GM21528 (cell line): ENCODE data around the gene TSEN15.
"Not testable (repeated sequence)": the region's sequence is repeated elsewhere in the genome, so short reads cannot be mapped to it uniquely, and the experiment has no call there.

Experiments
- ATAC-seq: cut with Tn5 transposase; IDR thresholded peaks from one replicate; pipeline ENCODE4 v1.9.1; 2021; ENCODE audit warnings: mild to moderate bottlenecking, moderate library complexity; ENCODE audit not compliant: unreplicated experiment, low FRiP score

The TSEN15 gene

DNA sequence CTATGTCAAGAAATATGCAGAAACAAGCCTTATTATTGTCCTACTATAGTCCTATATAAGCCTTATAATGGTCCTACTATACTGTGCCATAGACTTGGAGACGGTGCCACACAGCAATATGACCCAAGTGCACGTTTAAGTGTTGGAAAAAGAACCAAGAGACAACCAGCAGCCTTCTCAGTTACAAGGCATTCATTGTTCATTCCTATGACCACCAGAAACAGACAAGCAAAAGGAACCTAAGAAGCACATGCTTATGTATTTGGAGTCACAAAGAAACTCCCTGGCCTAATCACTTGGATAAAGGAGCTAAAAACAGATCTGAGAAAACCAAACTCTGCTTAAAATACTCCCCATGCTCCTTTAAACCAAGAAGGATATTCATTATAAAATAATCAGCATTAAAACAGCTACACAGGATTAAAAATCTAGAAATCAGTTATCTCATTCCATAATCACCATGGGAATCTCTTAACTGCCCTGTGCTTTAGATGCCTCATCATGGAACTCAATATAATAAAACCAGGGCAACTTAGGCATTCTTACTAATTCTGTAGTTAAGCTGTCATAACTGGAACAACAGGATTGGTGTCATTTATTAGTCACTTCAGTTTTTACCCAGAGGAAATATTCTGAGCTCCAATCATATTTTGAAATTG lies 21.0 kb upstream of the TSEN15 start:
- ATAC-seq, result no peak

DNA sequence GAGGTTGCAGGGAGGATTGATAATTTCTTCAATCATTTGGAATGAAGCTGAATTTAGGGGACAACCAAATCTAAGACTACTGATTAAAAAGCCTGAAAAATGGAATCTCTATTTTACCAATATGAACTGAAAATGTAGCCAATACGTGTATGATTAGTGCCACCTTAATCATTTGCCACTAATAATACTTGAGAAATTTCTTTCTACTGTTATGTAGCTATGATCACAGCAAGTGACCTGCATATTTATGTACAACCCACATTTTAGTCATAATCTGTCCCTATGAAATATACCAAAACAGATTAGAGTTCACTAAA lies 20.5 kb upstream of the TSEN15 start:
- ATAC-seq, result no peak

DNA sequence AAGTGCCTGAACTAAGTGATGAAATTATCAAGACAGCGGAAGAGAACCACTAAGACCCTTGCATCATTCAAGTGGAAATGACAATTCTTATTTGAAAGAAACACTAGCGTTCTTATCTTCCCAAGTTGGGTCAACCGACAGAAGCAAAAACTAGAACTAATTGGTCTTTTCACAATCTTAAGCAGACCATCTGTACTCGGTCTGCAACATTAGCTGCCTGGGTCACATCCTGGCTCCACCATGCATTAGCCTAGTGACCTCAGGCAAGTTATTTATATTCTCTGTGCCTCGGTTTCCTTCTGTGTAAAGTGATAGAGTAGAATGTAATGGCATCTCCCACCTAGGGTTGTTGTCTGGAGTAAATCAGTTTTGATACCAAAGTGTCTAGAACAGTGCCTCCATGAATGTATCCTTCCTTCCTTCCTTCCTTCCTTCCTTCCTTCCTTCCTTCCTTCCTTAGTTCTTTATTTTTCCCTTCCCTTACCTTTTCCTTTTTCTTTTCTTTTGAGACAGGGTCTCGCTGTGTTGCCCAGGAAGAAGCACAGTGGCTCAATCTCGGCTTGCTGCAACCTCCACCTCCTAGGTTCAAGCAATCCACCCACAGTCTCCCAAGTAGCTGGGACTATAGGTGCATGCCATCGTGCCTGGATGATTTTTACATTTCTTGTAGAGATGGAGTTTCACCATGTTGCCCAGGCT lies 20.0 kb upstream of the TSEN15 start:
- no peak for ATAC-seq

DNA sequence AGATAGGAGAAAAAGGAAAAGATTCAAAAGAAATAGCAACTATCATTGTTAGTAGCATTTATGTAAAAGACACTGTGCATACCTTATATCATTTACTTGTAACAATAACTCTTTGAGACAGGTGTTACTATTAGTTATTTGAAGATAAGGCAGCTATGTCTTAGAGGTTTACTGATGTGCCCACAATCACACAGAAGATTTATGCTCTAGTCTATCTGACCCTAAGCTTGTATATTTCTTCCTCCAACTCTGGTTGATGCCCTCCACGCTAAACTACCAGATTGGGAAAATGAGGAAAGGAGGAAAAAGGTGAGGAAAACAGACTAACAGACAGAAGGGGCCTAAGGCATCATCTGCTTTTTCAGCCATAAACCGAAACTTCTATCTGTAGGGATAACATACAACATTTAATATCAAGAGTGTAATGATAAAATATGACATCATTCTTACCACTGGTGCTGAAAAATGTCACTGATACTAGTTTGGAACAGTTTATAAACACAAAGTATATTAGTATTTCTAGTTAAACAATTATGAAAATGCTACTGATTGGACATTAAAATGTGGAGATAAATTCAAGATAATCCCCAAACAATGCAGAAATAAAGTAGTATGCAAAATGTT lies 19.1 kb upstream of the TSEN15 start:
- ATAC-seq, result no peak

DNA sequence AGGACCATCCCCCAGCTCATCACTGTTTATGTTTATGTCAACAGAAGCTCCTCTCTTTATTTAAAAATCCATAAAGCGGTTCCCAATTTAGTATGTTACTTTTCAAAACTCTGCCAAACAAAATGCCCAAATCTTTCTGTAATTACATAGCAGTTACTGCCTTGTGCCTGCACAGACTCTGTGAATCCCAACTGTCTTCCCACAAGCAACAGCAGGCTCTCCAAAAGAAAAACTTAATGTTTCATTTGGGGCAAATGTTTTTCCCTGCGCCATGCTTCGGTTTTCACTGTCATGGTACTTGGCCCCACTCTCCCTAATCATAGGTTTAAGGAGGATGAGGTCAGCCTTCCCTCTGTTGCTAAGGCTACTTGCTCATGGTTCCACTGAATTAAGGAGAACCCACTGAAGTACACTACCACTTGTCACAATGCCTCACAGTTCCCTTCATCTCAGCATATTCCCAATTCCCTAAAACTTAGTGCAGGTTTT lies 18.6 kb upstream of the TSEN15 start:
- ATAC-seq, result no peak

DNA sequence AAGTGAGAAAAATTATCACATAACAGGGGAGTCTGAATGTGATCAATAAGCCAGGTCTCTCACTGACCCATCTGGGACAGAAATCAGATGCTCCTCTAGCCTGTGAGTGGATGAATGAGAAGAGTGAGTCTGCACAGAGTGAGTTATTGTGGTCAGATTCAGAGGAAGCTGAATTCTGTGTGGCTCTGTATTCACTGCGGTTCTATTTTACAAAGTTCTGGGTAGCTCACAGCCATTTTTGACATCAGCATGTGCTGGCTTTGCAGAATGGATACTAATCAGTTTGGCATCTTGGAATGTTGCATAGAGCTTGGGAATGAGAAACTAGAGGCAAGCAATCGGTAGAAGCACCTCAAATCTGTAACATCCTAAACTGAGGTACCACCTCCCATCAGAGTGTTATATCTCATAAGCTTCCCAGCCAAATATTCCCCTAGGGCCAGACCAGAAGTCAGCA lies 17.8 kb upstream of the TSEN15 start:
- no peak for ATAC-seq

DNA sequence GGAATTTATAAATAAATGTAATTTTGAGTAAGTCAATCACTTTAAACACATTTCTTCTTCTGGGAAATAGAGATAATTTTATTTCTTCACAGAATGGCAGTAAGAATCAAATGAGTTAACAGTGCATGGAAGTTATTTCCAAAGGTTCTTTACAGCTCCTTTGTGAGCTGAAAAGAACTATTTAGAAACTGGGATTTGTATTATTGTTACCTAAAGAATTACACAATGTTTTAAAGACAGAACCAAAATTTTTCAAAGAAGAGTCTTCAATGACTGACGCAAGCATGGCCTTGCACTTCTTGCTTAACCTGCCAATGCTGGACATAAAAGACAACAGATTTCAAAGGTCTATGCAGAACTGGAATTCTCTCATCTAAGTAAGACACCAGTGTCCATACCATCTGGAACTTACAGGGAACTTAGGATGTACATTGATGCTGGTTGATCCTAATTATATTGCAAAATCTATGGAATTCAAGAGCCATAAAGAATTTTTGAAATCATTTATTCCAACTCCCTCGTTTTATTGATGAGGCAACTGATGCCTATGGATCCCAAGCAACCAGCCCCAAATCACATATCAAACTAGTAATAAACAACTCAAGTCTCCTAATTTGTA lies 16.7 kb upstream of the TSEN15 start:
- no peak for ATAC-seq

DNA sequence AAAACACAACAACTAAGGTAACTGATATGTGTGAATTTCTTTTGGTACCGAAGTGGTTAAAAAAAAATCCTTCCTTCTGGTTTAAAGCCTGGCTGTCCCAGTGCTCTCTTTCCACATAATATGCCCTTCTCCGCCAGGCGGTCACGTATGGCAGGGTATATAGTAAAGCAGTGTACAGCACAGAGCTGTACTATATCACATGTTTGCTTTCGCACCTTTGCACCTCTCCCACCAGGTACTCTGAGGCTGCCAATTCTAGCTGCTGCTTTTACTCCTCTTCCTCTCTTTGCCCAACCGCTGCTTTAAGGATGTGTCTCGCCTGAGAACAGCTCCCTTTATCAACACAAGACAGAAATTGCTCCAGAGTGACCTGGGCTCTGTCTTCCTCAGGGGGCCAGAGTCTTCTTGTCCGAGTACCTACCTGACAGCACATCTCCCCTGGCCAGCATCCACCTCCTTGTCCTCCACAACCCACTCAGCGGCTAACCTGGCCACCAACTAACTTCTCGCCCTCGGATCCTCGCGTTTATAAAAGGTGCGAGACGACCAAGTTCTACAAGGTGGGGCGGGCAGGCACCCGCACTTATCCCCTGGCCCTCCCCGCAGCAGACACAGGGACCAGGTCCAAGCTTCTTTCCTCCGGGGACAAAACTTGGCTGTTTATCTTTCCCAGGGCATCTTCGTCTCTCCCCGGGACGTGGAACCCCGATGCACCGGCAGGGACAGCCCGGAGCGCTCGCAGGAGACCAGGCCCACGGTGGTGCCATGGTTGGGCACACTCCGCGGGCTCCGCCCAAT lies 15.6 kb upstream of the TSEN15 start:
- ATAC-seq, result no peak

DNA sequence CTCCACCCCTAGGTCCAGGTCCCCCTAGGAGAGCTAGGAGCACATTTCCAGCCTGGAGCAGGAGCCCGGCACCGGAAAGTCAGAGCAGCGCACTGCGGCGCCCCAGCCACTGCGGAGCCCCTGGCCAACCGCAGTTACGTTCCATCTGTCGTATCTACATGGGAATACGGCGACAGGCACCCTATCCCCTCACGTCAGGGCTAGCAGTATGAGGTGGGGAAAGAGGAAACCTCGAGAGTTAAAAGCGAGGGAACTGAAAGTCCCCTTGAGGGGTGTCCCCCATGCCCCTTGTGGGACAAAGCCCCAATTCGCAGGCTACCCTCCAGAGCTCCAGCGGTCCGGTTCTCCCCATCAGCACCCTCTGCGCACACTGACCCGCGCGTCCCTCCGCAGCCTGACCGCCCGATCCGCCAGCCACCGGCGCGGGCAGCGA lies 15.0 kb upstream of the TSEN15 start:
- ATAC-seq, result peak; percentile 38

DNA sequence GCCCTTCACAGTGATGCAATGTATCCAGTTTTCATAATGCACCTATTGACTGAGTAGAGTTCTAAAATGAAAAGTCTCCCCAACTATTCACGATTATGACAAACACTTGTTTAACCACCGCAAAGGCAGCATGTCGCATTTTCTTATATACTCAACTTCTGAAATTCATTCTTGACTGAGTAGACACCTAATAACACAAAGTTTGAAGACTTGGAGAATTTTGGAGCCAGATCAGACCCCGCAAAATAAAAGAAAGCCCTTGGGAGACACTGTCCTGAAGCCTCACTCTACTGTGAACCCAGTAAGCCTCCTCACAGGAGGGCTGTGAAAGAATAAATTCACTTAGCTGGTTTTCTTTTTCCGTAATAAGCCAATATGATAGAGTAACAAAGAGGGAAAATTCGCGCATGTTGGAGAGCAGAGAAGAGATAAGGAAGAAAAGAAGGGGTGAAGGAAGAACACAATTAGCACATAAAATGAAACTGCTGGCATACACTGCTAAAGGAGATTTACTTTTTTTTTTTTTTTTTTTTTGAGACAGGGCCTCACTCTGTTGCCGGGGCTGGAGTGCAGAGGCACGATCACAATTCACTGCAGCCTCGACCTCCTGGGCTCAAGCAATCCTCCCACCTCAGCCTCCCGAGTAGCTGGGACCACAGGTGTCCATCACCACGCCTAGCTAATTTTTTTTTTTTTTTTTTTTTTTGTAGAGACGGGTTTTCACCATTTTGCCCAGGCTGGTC lies 13.5 kb upstream of the TSEN15 start:
- no peak for ATAC-seq

DNA sequence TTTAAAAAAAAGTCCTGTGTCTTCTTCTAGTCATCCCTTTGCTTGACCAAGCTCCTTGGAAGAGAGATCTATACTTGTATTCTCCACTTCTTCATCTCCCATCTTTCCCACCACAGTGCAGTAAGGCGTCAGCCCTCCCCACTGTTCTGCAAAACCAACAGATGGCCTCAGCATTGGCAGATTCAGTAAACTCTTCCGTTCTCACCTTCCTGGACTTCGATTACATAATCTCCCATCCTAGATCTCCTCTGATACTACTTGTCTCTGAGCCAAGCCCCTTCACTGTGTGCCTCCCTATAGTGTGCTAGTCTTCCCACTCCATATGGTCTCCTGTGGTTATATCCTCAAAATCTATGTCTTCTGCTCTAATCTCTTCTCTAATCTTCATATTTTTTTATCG lies 12.4 kb upstream of the TSEN15 start:
- ATAC-seq, result no peak

DNA sequence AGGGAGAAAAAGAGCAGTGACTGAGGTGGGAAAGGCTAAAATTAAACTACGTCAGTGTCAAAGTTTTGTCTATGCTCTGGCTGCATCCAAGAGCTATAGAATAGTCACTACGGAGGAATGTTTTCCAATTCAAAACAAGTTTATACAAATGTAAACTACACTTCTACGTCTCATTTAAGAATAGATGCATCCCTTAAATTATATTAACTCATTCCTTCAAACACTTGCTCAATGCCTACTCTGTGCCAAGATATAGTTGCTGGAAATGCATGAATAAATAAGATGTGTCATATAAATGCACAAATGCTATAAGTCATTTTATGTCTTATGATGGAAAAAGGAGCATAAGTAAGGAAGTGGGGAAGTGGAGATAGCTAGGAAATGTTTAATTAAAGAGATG lies 9.8 kb upstream of the TSEN15 start:
- ATAC-seq, result no peak

DNA sequence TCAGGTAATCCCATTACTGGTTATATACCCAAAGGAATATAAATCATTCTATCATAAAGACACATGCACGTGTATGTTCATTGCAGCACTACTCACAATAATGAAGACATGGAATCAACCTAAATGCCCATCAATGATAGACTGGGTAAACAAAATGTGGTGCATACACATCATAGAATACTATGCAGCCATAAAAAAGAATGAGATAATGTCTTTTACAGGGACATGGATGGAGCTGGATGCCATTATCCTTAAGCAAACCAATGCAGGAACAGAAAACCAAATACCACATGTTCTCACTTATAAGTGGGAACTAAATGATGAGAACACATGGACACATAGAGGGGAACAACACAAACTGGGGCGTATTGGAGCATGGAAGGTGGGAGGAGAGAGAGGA lies 8.2 kb upstream of the TSEN15 start:
- ATAC-seq, result not testable (repeated sequence)

DNA sequence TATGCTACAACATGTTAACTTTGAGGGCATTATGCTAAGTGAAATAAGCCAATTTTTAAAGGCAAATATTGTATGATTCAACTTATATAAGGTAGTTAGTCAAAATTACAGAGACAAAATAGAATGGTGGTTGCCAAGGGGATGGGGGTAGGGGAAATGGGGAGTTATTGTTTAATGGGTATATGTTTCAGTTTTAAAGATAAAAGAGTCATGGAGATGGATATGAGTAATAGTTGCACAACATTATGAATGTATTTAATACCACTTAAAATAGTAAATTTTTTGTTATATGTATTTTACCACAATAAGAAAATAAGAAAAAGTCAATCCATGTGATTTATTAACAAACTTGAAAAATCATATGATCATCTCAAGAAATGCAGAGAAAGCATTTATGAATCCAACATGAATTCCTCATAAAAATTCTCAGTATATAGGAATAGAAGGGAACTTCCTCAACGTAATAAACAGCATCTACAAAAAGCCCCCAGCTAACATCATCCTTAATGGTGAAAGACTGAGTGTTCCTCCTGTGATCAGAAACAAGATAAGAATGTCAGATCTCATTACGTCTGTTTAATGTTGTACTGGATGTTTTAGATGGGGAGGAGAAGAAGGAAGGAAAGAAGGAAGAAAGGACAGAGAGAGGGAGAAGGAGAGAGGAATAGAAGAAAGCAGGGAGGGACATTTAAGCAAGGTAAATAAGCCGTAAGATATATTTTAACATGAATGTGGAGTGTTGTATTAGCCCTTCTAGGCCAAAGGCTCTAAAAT lies 6.7 kb upstream of the TSEN15 start:
- ATAC-seq, result no peak

DNA sequence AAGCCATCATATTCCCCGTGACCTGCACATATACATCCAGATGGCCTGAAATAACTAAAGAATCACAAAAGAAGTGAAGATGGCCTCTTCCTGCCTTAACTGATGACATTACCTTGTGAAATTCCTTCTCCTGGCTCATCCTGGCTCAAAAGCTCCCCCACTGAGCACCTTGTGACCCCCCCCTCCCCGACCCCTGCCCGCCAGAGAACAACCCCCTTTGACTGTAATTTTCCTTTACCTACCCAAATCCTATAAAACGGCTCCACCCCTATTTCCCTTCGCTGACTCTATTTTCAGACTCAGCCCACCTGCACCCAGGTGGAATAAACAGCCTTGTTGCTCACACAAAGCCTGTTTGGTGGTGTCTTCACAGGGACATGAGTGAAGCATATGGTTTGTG lies 4.0 kb upstream of the TSEN15 start:
- ATAC-seq, result not testable (repeated sequence)

DNA sequence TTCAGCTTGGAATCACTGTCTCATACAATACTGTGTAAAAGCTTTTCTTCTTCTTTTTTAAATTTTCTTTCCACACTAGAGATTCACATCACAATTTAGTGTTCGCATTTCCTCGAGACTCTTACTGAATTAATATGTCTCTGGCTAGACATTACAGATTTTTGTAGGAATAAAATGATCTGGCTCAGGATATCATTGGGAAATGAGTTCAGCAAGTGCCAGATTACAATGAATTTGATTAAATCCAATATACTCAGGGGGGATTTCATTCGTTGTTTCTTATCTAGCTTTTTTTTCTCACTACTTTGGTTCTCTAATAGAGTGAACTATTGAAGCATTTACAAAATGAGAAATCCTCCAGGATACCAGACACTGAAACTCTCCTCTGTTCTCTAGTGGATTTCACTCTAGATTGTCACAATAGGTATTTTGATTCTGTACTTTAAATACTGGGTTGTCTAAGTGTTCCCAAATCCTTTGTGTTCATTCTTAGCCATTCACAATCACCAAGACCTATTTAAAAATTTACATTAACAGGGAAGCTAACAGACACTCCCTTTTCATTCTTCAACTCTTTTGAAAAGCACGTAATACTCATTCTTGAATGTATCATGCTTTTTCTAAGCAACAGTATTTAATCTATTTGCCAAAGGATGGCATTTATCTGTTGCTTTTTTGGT lies 2.8 kb upstream of the TSEN15 start:
- ATAC-seq, result no peak

DNA sequence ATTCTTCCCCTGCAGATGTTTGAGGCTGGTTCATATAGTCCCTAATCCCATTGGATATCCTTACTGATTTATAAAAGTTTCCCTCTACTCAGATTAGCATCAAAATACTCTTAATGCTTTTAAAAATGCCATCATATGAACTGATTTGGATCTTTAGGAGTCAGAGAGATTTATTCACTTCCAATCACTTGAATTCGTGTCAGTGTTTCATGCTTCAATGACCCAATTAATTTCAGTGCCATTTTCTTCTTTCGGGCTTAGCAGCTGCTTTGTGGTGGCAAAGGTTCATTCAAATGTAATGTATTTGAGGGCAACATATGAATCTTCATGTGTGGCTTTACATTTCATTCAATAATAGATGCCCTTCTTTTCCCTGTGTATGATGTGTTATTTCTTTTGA lies 2.2 kb upstream of the TSEN15 start:
- ATAC-seq, result no peak

DNA sequence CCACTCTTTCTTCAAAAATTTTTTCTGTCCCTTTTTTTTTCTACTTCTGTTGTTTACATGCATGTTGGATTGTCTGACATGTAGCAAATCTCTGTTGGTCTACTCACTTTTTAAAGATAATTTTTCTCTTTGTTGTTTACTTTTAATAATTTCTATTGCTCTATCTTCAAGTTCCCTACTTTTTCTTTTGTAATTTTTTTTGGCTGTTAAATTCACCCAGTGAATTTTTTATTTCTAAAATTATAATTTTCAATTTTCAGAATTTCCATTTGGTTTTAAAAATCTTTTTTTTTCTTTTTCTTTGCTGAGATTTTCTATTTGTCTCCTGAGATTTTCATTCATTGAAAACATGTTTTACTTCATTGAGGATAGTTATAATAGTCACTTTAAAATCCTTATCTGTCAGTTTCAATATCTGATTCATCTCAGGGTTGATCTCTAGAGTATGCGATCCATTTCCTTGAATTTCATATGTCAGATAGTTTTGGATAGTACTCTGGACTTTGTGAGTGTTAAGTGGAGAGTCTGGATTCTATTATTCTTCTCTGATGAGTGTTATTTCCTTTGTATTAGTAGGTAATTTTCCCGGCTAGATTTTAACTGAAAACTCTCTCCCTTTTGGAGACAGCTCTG lies 1.6 kb upstream of the TSEN15 start:
- no peak for ATAC-seq
